GM12878 (cell line): ENCODE measurements around the gene PMP22.

Source experiments
- JUNB ChIP-seq: IDR thresholded peaks from 2 replicates; pipeline ENCODE4 v1.6.1; 2016; ENCODE audit warnings: antibody characterized with exemption, mild to moderate bottlenecking
- NRF1 ChIP-seq: conservative IDR thresholded peaks from 2 replicates; pipeline ENCODE4 v1.6.1; 2011; ENCODE audit warnings: mild to moderate bottlenecking, low read depth, low read length, improper control_type of control experiment
- TAF1 ChIP-seq: IDR thresholded peaks from 2 replicates; pipeline ENCODE4 v1.6.1; 2011; ENCODE audit warnings: mild to moderate bottlenecking, low read depth, low read length, borderline replicate concordance
- TCF7 ChIP-seq: IDR thresholded peaks from 2 replicates; pipeline ENCODE4 v1.6.1; 2014; ENCODE audit warnings: antibody characterized with exemption, borderline replicate concordance
- ZNF274 ChIP-seq: IDR thresholded peaks from one replicate; pipeline ENCODE4 v1.8.0; 2011; ENCODE audit not compliant: insufficient read length, insufficient read depth
- ZZZ3 ChIP-seq: IDR thresholded peaks from 2 replicates; pipeline ENCODE4 v1.6.1; 2011; ENCODE audit warnings: low read depth; ENCODE audit not compliant: control insufficient read depth, insufficient read length
- TF ChIP-seq, protein P1 (sequence below), 3 experiments: IDR thresholded peaks in 2 of 3; conservative IDR thresholded peaks in 1 of 3; 2 replicates each; pipeline ENCODE4 v1.5.1; 2011; ENCODE audit warnings: low read depth in 3 of 3, low read length in 3 of 3, mild to moderate bottlenecking in 3 of 3, control low read depth in 2 of 3, moderate library complexity in 2 of 3, inconsistent platforms in 1 of 3, mixed read lengths in 1 of 3; ENCODE audit not compliant: control insufficient read depth in 2 of 3, insufficient read depth in 1 of 3; ENCODE audit errors: extremely low read depth in 1 of 3
- TF ChIP-seq, protein P2 (sequence below): IDR thresholded peaks from 2 replicates; pipeline ENCODE4 v1.6.1; 2011; ENCODE audit warnings: borderline replicate concordance, low read depth, mild to moderate bottlenecking, moderate library complexity, mixed read lengths, low read length; ENCODE audit not compliant: insufficient read depth; ENCODE audit errors: extremely low read length
- TF ChIP-seq, protein P3 (sequence below): fragments of 450-650 bp; IDR thresholded peaks from 2 replicates; pipeline ENCODE4 v1.6.1; 2016; ENCODE audit warnings: mild to moderate bottlenecking, moderate library complexity, borderline replicate concordance

DNA sequence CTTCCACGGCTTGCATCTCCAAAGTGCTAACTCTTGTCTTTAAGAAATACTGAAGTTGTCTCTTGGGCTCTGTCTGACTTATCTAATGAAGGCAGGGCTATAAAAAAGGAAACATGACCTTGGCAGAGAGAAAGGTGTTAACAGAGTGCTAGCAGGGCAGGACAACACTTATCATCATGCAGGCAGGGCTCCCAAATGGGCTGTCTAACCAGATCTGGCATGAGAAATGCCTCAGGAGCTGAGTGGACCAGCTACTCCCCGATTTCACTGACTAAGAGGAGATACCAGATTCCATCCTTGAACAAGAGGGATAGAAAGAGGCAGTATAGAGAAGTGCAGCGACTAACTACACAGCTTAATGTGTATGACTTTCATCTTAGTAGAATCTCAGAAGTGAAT, 32.6 kb downstream of the PMP22 start:
- TF ChIP-seq, protein P1, sequence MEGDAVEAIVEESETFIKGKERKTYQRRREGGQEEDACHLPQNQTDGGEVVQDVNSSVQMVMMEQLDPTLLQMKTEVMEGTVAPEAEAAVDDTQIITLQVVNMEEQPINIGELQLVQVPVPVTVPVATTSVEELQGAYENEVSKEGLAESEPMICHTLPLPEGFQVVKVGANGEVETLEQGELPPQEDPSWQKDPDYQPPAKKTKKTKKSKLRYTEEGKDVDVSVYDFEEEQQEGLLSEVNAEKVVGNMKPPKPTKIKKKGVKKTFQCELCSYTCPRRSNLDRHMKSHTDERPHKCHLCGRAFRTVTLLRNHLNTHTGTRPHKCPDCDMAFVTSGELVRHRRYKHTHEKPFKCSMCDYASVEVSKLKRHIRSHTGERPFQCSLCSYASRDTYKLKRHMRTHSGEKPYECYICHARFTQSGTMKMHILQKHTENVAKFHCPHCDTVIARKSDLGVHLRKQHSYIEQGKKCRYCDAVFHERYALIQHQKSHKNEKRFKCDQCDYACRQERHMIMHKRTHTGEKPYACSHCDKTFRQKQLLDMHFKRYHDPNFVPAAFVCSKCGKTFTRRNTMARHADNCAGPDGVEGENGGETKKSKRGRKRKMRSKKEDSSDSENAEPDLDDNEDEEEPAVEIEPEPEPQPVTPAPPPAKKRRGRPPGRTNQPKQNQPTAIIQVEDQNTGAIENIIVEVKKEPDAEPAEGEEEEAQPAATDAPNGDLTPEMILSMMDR (IDR thresholded peaks at IDR 0.05 in 2 of 3, conservative IDR thresholded peaks at IDR 0.05 in 1 of 3; ENCODE audit: control insufficient read depth in 2 of 3, extremely low read depth in 1 of 3, insufficient read depth in 1 of 3, low read depth in 3 of 3, low read length in 3 of 3) = no peak
- TF ChIP-seq TAF1 (no peak), NRF1 (no peak), TCF7 (no peak), JUNB (no peak), ZZZ3 (no peak), ZNF274 (no peak)
- TF ChIP-seq, protein P2, sequence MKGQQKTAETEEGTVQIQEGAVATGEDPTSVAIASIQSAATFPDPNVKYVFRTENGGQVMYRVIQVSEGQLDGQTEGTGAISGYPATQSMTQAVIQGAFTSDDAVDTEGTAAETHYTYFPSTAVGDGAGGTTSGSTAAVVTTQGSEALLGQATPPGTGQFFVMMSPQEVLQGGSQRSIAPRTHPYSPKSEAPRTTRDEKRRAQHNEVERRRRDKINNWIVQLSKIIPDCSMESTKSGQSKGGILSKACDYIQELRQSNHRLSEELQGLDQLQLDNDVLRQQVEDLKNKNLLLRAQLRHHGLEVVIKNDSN = no peak
- TF ChIP-seq, protein P3, sequence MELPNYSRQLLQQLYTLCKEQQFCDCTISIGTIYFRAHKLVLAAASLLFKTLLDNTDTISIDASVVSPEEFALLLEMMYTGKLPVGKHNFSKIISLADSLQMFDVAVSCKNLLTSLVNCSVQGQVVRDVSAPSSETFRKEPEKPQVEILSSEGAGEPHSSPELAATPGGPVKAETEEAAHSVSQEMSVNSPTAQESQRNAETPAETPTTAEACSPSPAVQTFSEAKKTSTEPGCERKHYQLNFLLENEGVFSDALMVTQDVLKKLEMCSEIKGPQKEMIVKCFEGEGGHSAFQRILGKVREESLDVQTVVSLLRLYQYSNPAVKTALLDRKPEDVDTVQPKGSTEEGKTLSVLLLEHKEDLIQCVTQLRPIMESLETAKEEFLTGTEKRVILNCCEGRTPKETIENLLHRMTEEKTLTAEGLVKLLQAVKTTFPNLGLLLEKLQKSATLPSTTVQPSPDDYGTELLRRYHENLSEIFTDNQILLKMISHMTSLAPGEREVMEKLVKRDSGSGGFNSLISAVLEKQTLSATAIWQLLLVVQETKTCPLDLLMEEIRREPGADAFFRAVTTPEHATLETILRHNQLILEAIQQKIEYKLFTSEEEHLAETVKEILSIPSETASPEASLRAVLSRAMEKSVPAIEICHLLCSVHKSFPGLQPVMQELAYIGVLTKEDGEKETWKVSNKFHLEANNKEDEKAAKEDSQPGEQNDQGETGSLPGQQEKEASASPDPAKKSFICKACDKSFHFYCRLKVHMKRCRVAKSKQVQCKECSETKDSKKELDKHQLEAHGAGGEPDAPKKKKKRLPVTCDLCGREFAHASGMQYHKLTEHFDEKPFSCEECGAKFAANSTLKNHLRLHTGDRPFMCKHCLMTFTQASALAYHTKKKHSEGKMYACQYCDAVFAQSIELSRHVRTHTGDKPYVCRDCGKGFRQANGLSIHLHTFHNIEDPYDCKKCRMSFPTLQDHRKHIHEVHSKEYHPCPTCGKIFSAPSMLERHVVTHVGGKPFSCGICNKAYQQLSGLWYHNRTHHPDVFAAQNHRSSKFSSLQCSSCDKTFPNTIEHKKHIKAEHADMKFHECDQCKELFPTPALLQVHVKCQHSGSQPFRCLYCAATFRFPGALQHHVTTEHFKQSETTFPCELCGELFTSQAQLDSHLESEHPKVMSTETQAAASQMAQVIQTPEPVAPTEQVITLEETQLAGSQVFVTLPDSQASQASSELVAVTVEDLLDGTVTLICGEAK = no peak
